ENCODE results near the gene ACAP3.

The ACAP3 gene

GRCh38 chr1:1285611-1286311, 22.0 kb downstream of the ACAP3 start:
- peak; percentile 41 for DNase-seq

DNA sequence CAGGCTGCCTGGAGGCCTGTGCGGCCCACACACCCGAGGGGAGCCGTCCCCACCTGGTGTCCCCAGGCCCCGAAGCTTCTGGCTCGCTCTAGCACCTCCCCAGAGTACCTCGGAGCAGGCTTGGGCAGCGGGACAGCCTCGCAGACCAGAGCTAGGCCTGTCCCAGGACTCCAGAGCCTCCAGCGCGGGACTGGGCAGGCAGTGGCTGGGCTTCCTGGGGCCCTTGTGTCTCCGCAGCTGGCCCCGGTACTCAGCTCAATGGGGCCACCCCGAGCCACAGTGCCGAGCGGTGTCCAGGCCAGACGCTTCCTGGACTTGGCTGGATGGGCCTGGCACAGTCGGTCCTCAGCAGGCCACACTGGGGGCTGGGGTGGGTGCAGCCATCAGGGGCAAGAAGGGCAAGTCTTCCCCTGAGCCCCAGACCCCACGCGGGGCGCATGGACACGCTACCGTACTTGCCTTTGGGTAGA, 22.6 kb downstream of the ACAP3 start:
- DNase-seq: no peak

- no peak for DNase-seq
Measured at GRCh38 chr1:1284221-1285101, 23.3 kb downstream of the ACAP3 start.

- no peak for DNase-seq
Measured at GRCh38 chr1:1283821-1284220, 23.9 kb downstream of the ACAP3 start.

GRCh38 chr1:1282998-1283397, 24.7 kb downstream of the ACAP3 start:
- no peak for DNase-seq

DNA sequence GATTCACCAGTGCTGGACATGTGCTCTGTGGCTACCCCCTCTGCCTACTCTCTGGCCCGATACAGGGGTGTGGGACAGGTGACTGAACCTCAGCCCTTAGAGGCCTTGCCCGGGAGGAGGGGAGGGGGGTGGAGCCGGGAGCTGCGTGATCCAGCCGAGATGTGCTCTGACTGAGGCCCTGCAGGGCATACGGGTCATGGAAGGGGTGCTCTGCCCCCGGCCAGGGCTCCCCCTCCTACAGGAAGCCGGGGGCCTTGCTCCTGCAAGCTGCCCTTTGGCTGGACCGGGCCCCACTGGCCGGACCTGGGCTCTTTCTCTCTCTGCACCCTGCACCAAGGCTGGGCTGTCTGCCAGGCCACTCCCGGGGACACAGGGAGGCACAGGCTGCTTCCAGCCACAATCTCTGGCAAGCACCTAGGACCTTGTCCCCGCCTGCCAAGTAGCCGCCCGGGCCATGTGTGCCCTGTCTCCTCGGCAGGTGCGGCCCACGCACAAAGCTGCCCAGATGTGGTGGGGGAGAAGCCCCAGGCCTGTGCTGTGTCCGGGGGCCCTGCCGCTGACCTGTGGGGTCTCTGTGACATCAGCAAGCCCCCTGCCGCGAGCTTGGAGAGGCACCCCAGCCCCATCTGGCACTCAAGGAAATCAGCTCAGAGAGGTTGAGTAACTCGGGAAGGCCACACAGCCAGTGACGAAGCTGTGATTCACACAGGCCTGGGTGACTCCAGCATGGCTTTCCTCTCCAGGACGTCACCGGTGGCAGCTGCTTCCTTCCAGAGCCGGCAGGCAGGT, 26.0 kb downstream of the ACAP3 start:
- no peak for DNase-seq

- DNase-seq: no peak
Measured at GRCh38 chr1:1280782-1281481, 26.8 kb downstream of the ACAP3 start.

DNA sequence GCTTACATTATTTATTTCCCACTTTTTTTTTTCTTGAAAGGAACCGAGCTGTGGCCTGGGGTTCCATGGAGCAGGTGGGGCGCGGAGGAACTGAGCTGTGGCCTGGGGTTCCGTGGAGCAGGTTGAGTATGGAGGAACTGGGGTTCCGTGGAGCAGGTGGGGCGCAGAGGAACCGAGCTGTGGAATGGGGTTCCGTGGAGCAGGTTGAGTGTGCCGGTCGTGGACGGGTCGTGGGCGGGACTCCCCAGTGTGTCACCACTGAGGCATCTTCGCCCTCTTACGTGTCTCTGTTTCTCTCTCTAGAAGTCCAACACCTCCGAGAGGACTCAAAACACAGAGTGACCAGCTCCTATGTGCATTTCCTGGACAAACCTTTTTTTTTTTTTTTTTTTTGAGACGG, 28.7 kb downstream of the ACAP3 start:
- DNase-seq: no peak

DNA sequence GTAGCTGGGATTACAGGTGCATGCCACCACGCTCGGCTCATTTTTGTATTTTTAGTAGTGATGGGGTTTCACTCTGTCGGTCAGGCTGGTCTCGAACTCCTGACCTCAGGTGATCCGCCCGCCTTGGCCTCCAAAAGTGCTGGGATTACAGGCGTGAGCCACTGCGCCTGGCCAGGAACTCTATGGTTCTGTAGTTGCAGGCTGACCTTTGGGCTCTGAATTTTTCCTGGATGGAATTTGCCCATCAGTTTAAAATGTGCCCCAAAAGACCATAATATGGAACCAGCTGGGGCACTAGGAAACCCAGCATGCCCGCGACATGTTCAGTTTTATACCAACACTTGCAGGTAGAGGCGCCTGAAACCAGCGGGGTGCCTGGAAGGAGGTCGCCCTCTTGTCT, 29.1 kb downstream of the ACAP3 start:
- DNase-seq: no peak

GRCh38 chr1:1275836-1276235, 31.9 kb downstream of the ACAP3 start:
- no peak for DNase-seq

DNA sequence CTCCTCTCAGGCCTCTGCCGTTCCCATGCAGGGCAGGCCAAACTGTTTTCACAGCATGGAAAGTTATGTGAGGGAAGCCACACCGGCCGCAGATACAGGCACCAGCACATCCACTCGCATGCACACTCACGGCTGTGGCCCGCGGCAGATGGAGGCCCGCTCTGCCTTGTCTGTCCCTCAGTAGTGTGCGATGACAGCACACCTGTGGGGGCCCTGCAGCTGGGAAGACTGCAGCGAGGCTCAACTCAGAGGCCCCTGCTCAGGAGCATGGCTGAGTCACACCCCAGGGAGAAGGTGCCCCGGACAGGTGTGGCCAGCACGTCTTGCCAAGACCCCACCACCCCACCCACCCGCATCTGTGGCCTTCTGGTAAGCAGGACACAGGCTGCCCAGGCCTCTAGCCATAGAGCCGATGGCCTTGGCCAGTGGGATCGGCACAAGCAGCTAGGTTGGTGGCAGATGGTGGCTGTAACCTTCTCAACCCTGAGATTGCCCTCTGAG, 32.7 kb downstream of the ACAP3 start:
- DNase-seq: no peak

DNA sequence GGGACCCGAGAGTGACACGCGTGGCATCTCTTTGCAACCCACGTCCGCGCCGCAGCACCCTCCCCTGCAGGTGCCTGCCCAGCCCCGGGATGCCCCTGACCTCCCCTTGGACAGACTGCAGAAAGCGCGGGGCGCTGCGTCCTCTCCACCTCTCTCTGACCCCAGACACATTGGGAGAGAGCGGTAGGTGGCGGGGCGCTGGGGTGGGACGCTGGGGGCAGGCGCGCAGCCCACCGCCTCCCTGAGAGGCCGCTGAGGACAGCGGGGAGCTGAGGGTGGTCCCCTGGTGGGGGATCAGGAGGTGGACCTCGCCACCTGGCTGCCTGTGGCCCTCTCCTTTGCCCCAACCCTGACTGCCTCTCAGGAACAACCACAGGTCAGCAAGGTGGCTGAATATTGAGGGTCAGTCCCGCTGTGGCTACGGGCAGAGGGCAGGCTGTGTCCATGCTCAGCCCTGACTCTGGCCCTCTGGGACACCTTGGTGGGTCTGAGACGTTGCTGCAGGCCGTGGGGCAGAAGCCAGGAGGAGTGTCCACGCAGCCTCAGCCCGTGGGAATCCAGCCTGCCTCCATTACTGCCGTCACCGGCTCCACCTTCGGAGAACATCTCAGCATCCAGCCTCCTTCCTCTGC, 33.3 kb downstream of the ACAP3 start:
- DNase-seq: no peak

DNA sequence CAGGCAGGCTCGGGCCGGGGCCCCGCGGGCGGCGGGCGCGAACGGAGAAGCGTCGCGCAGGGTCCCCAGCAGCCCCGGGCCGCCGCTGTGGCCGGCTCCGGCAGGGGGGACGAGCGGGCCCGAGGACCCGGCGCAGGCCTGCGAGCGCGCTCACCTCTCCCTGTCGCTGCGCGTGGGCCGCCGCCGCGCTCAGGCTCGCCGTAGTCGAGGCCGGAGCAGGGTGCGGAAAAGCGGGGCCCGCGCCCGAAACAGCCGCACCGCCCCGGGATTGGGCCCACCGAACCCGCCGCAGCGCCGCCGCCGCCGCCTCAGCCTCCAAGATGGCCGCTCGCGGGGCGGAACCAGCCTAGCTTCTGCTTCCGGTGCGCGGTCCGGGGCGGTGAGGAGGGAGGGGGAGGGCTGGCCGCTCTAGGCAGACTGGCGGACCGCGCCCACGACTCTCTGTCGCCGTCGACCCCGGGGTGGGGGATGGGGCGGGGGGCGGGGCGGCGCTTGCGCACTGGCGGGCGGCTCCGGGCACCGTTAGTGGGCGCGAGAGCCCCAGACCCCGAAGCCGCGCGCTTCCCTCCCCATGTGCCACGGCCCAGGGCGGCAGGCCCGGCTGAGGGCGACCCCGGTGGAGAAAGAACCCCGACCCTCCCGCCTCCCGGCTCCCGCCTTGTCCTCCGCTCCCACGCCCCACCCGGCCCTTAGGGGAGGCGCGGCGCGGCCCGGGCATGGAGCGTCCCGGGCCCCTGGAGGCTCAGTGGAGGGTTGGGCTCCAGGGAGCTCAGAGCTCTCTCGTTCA, 34.0 kb downstream of the ACAP3 start, which contains the start of gene UBE2J2:
TSS of gene UBE2J2 (minus strand) at position 343 of the 787 bp plus-strand sequence. CDS start 5,862 bp downstream, outside the sequence.
- peak; percentile 79 for DNase-seq

- DNase-seq: no peak
Measured at GRCh38 chr1:1273209-1273511, 34.6 kb downstream of the ACAP3 start.

DNA sequence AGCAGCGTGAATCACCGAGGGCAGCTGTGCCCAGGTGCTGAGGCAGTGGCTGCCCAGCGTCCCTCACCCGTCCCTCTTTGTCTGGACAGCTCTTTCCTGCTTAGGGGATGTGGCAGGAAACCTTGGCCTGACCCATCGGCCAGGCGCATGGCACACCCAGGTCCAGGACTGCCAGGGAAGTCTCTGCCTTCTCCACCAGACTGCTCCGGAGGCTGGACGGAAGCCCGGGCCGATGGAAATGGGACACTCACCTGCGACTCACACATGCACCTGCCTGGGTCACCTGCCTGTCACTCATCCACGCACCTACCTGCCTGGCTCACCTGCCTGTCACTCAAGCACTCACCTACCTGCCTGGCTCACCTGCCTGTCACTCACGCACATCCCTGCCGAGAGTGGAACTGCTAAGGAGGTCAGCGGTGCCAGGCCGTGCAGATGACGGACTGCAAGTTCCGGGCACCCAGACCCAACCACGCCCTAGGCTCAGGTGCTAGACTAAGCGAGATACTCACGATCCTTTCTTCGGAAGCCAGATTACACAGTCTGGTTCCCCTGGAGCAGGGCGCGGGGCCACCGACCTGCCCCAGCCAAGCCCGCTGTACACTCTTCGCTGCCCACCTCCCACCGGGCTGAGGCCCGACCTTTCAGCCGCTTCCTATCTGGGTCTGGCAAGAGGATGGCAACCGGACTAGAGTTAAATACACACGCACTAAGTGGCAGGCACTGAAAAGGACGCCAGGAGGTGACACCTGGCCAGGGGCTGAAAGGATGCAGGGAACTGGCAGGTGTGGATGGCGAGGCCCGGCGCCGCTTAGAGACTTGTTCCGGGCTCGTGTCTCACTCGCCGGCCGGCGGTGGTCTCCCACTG, 35.2 kb downstream of the ACAP3 start:
- DNase-seq: no peak

GRCh38 chr1:1270813-1271212, 36.9 kb downstream of the ACAP3 start:
- no peak for DNase-seq

- DNase-seq: no peak
Measured at GRCh38 chr1:1268284-1268682, 39.4 kb downstream of the ACAP3 start.

- no peak for DNase-seq
Measured at GRCh38 chr1:1267488-1268283, 40.0 kb downstream of the ACAP3 start.

DNA sequence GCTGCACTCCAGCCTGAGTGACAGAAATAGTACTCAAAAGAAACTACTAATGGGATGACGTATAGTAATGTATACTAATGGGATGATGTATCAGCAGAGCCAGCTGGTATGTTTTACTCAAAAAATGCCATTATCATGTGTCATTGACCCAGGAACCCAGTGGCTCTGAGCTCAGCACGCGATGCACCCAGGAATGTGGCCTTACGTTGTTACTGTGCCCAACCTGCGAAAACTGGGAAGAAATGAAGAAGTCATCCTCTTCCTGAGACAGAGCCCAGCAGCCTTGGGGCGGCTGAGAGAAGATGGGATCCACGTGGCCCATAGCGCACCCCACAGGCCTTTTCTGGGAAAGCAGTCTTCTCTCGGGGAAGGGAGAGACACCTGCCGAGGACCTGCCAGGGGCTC, 42.9 kb downstream of the ACAP3 start:
- no peak for DNase-seq

Data from right kidney (tissue), 1 donor.